GM19468 (cell line): Measurements from ENCODE around the gene SAG.
A peak's percentile ranks its signal among the peaks of the same experiment; 100 is the strongest.

ENCODE experiments used
- ATAC-seq: cut with Tn5 transposase; IDR thresholded peaks from one replicate; pipeline ENCODE4 v1.9.1; 2021; ENCODE audit warnings: mild to moderate bottlenecking, moderate library complexity, moderate number of reproducible peaks; ENCODE audit not compliant: unreplicated experiment; ENCODE audit errors: extremely low read depth

SAG gene

GRCh38 chr2:233307565-233307964 lies at the start of gene SAG:
SAG (plus strand) TSS chr2:233307816; CDS start chr2:233309190, 1,374 bp downstream.
- ATAC-seq: no peak

DNA sequence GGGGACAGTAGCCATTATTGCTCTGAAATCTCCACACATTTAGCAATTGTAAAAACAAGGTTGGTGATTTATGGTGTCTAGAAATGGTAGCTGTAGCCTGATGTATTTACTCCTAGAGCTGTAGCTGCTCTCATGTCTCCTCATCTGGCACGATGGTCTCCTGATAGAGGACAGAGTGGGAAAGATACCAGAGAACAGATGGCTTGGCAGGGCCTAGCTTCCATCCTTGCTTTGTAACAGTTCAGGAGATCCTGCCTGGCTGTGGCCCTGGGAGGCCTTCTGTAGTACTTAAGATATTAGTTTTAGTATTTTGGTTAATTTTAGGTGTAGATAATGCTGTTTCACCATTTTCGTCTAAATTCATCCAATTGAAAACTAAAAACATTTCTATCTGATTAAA lies 49.4 kb upstream of the SAG start:
- no peak for ATAC-seq

- no peak for ATAC-seq
These were observed 47.9 kb upstream of the SAG start for GRCh38 chr2:233259730-233260129.

DNA sequence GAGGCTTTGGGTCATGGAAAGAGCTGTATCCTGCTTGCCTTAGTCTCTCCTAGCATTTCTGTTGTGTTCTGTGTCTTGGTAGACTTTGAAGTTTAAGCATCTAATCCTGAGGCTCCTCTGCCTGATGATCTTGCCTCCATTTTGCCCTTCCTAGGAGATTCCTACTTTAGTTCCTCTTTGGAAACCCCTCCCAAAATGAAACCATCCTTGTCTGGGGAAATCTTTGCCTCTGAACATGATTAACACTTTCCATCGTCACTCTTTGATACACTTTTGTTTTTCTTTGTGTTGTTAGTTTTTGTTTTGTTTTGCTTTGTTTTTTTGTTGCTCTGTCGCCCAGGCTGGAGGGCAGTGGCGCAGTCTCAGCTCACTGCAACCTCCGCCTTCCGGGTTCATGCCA lies 47.0 kb upstream of the SAG start:
- no peak for ATAC-seq

DNA sequence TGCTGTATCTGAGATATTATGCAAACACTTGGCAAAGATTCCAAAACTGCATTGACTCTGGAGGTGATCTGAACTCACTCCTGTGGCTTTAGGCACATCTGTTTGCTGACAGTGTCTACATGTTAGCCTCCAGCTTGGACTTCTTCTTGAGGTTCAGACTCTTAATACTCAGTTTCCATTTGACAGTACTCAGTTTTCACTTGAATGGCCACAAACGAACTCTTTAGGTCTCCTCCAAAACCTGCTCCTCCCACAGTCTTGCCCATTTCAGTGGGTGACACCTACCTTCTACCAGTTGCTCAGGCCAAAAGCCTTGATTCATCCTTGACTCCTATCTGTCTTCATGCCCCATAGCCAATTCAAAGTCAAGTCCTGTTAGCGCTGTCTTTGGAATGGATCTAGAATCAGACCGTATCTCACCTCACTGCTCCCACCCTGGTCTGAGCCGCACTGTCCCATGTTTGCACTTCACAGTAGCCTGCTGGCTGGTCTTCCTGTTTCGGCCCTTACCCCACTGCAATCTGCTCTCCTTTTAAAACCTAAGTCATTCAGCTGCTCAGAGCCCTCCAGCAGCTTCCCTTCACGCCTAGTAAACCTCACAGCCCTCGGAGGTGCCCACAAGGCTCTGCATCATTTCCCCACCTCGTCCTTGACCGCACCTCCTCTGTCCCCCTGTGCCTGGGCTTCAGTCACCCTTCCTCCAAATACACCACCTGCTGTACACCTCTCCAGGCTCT lies 45.6 kb upstream of the SAG start:
- ATAC-seq: peak; percentile 42

- no peak for ATAC-seq
These were observed 45.1 kb upstream of the SAG start for GRCh38 chr2:233262562-233262961.

GRCh38 chr2:233263045-233263570 lies 44.5 kb upstream of the SAG start:
- no peak for ATAC-seq

DNA sequence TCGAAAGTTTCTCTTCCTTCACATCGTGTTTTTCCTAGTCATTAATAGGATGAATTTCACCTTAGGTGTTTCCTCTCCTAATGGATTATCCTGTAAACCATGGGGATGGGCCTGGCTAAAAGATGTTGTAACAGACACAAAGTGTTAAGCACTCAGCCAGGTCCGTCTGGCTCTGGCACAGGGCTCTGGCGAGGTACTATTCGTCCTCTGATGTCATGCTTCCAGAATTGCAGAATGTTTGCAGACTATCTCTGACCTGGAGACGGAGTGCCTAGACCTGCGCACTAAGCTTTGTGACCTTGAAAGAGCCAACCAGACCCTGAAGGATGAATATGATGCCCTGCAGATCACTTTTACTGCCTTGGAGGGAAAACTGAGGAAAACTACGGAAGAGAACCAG lies 42.9 kb upstream of the SAG start:
- ATAC-seq: no peak

GRCh38 chr2:233265899-233266431 lies 41.7 kb upstream of the SAG start:
- no peak for ATAC-seq

GRCh38 chr2:233266481-233266880 lies 41.1 kb upstream of the SAG start:
- no peak for ATAC-seq

GRCh38 chr2:233267516-233268245 lies 39.9 kb upstream of the SAG start:
- no peak for ATAC-seq

DNA sequence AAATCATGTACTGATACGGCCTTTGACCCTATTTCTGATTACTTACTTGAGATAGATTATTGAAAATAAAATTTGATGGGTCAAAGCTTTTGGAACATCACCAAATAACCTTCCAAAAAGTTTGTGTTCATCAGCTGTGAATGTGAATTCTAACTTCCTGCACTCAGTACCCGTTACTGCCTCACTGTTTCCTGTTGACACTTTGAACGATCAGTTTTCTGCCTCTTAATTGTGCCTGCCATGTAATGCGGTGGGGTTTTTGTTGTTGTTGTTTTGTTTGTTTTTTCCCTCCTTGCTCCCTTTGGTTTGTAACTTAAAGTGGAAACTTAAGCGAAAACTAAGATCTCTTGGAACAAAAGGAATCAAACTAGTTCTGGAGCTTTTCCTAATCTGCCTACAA lies 37.2 kb upstream of the SAG start:
- ATAC-seq: no peak

- no peak for ATAC-seq
These were observed 36.7 kb upstream of the SAG start for GRCh38 chr2:233270951-233271350.

- ATAC-seq: no peak
These were observed 35.9 kb upstream of the SAG start for GRCh38 chr2:233271693-233272092.

GRCh38 chr2:233273120-233273519 lies 34.5 kb upstream of the SAG start:
- no peak for ATAC-seq

DNA sequence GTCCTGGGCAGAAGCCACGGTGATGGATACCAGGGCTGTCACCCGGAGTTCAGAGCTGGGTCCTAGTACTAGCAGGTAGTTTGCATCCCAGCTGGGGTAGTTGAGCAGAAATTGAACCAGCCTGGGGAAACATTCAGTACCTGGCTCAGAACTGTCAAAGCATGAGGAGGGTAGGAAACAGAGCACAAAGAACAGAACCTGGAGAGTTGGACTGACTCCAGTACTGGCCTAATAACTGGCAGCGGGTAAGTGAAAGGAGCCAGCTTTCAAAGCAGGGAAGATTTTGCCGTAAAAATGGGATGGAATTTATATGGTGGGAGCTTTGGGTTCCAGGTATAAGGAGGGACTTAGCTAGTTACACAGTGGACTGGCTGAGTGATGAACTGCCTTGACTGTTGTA lies 32.4 kb upstream of the SAG start:
- no peak for ATAC-seq

GRCh38 chr2:233278921-233279320 lies 28.7 kb upstream of the SAG start:
- ATAC-seq: no peak

DNA sequence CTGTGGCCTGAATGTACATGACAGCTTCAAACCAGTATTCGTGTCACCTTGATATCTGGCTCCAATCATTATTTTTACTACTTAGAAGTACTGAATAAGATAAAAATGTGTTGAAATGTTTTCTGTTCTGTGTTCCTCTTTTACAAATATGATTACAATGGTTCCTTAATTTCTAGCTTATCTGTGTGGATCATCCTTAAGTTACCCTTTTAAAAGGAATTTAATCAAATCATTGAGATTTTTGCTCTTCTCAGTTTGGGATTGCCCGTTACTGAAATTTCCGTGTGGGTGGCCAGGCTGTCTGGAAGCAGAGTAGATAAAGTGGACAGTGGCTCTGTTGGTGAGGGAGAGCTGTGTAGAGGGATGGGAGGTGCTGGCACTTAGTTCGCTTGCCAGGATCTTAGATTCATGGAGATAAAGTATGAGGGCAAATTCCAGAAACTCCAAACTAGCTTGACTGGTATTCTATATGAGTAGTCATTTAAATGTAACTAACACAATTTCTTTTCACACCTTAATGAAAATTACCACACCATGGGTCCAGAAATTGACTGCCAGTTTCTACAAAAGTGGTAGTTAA lies 27.4 kb upstream of the SAG start:
- no peak for ATAC-seq

GRCh38 chr2:233281553-233281952 lies 26.1 kb upstream of the SAG start:
- ATAC-seq: no peak

- ATAC-seq: no peak
These were observed 25.5 kb upstream of the SAG start for GRCh38 chr2:233281992-233282603.

DNA sequence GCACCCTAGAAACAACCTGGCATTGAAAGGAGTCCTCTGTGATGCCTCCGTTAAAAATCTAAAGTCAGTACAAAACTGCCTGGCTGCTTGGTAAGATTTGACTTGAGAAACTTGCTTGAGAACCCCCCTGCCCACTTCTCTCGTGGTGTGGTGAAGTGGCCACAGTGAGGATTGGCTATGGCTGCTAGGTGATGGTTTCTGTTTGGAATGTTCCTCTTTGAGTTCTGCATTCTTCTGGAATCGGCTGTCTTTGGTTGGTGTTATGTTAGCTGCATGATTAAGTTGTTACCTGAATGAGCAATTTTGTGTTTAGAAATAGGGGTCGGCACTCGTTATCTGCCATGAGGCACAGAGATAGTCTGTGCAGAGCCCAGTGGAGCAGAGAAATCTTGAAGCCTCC lies 21.7 kb upstream of the SAG start:
- ATAC-seq: no peak
